ENCODE results near the gene EXD3. TPM values are rescaled to one million over a fixed set of nuclear protein-coding genes. Genes with fewer than 3 reads are reported as not detected.

EXD3 gene
- total and polyA plus RNA-seq, 2 of the 13 experiments (the other 11 are each of a cell fraction or from before 2014, with no cell fraction given), result 2.7 to 4.8 TPM

- 0 out of 4 replicates have a peak, but pooled peaks of 1 of the 2 experiments have one; percentile 17 for TF ChIP-seq EP300 (IDR thresholded peaks at IDR 0.05; ENCODE audit: low read depth in 2 of 2, low read length in 2 of 2)
- no peak for TF ChIP-seq EP300 (CRISPR knock-in tag; IDR thresholded peaks at IDR 0.05; ENCODE audit: borderline replicate concordance)
- no peak; the same call in 1 of the 2 replicates for TF ChIP-seq ATF7-NPFF (CRISPR knock-in tag; IDR thresholded peaks at IDR 0.05; ENCODE audit: low read depth)
- TF ChIP-seq AKAP8 (CRISPR knock-in tag; IDR thresholded peaks at IDR 0.05), result peak; percentile 50; the same call in 1 of the 2 replicates
- TF ChIP-seq, protein P1, sequence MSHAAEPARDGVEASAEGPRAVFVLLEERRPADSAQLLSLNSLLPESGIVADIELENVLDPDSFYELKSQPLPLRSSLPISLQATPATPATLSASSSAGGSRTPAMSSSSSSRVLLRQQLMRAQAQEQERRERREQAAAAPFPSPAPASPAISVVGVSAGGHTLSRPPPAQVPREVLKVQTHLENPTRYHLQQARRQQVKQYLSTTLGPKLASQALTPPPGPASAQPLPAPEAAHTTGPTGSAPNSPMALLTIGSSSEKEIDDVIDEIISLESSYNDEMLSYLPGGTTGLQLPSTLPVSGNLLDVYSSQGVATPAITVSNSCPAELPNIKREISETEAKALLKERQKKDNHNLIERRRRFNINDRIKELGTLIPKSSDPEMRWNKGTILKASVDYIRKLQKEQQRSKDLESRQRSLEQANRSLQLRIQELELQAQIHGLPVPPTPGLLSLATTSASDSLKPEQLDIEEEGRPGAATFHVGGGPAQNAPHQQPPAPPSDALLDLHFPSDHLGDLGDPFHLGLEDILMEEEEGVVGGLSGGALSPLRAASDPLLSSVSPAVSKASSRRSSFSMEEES (CRISPR knock-in tag; IDR thresholded peaks at IDR 0.05), result 0 out of 2 replicates have a peak, but pooled peaks have one; percentile 9
- no peak for TF ChIP-seq HDAC6 (IDR thresholded peaks at IDR 0.05; ENCODE audit: low read depth, low read length)
- TF ChIP-seq PRPF4 (IDR thresholded peaks at IDR 0.05; ENCODE audit: low read depth, low read length, poor library complexity, severe bottlenecking), result peak; percentile 52
- peak; percentile 60; the same call in 1 of the 2 replicates for TF ChIP-seq EED (CRISPR knock-in tag; IDR thresholded peaks at IDR 0.05)
- 0 out of 2 replicates have a peak, but pooled peaks have one; percentile 31 for TF ChIP-seq ZNF510 (CRISPR knock-in tag; IDR thresholded peaks at IDR 0.05; ENCODE audit: low read depth)
- TF ChIP-seq NFKB2 (CRISPR knock-in tag; IDR thresholded peaks at IDR 0.05; ENCODE audit: borderline replicate concordance), result peak; percentile 46; the same call in 1 of the 2 replicates
- TF ChIP-seq NONO (IDR thresholded peaks at IDR 0.05), result no peak
- 0 out of 2 replicates have a peak, but pooled peaks have one; percentile 8 for TF ChIP-seq NONO (CRISPR knock-in tag; conservative IDR thresholded peaks at IDR 0.05)
- peak; percentile 70 for TF ChIP-seq MED8 (CRISPR knock-in tag; IDR thresholded peaks at IDR 0.05; ENCODE audit: insufficient replicate concordance)
- 0 out of 2 replicates have a peak, but pooled peaks have one; percentile 29 for TF ChIP-seq GFI1 (CRISPR knock-in tag; IDR thresholded peaks at IDR 0.05; ENCODE audit: borderline replicate concordance)
- TF ChIP-seq ZEB1 (IDR thresholded peaks at IDR 0.05; ENCODE audit: insufficient replicate concordance, low read depth), result peak; percentile 65
- no peak for TF ChIP-seq CERS6 (CRISPR knock-in tag; IDR thresholded peaks at IDR 0.05)
- peak; percentile 73; the same call in 1 of the 2 replicates for TF ChIP-seq DMAP1 (CRISPR knock-in tag; IDR thresholded peaks at IDR 0.05)
- TF ChIP-seq HOXA3 (CRISPR knock-in tag; IDR thresholded peaks at IDR 0.05), result 0 out of 2 replicates have a peak, but pooled peaks have one; percentile 3
- no peak for TF ChIP-seq HOXA9 (CRISPR knock-in tag; IDR thresholded peaks at IDR 0.05; ENCODE audit: borderline replicate concordance)
- TF ChIP-seq TEF (CRISPR knock-in tag; IDR thresholded peaks at IDR 0.05), result no peak
- TF ChIP-seq ZNF766 (CRISPR knock-in tag; IDR thresholded peaks at IDR 0.05; ENCODE audit: borderline replicate concordance), result no peak
- no peak for TF ChIP-seq JARID2 (CRISPR knock-in tag; IDR thresholded peaks at IDR 0.05; ENCODE audit: insufficient replicate concordance)
- TF ChIP-seq SNAI1 (CRISPR knock-in tag; IDR thresholded peaks at IDR 0.05; ENCODE audit: borderline replicate concordance), result 0 out of 2 replicates have a peak, but pooled peaks have one; percentile 55
- 0 out of 2 replicates have a peak, but pooled peaks have one; percentile 43 for TF ChIP-seq ZNF720 (CRISPR knock-in tag; IDR thresholded peaks at IDR 0.05)
- no peak for TF ChIP-seq ZNF263 (CRISPR knock-in tag; IDR thresholded peaks at IDR 0.05)
- 0 out of 2 replicates have a peak, but pooled peaks have one; percentile 23 for TF ChIP-seq ZNF761 (CRISPR knock-in tag; conservative IDR thresholded peaks at IDR 0.05)
- TF ChIP-seq ZNF883 (CRISPR knock-in tag; IDR thresholded peaks at IDR 0.05; ENCODE audit: not compliant biosample characterization), result peak; percentile 74
Observed at GRCh38 chr9:137276473-137277328, 146.3 kb downstream of the EXD3 start (continued).
